ENCODE results near the gene CAMK1D.

The CAMK1D gene

DNA sequence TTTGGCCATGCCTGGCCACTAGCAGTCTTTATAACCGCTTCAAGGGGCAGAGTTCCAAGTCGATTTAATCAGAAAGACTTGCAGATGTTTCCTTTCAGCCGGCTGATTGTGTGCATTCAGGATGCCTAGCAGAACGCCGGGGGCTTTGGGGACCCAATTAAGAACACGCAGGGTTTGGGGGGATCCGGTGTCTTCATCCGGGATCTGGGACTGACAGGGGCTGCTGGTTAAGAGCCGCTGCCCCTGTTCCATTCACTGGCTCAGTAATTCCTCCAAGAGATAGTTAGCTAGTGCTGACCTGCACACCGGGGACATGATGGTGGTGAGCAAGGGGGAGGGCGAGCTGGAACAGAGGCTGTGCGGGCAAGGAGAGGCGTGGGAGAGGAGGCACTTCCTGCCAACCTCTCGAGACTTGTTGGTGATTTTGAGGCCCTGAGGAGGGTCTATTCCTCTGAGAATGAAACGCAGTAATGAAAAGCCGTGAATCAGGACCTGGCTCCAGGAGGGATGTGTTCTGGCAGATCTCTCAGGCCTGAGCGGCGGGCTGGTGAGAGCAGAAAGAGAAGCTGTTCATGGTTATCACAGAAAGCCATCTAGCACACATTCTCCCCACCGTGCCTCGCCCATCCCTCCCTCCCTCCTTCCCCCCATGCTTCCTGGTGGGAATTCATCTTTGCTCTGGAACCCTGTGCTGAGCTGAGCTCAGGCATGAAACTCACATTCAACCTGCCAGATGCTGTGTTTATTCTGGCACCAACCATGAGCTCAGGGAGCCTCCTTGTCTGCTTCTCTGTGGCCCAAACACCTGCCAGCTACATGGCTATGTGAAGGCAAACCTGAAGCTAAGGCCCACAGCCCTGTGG lies 500.2 kb downstream of the CAMK1D start:
- Histone ChIP-seq H3K27me3 (ENCODE audit: insufficient read depth, low read length) (no peaks in the 10 kb centered on the region), H3K9me3 (ENCODE audit: low read length) (no peaks in the 10 kb centered on the region), H3K36me3 (ENCODE audit: insufficient read depth, low read length) (no peaks in the 10 kb centered on the region), H3K27ac (ENCODE audit: low read depth, low read length, poor library complexity, severe bottlenecking) (no peak overlapping the region), H3K9ac (ENCODE audit: low read length) (no peak overlapping the region), H3K79me2 (ENCODE audit: insufficient read depth, low read length) (no peaks in the 10 kb centered on the region), H3K4me1 (ENCODE audit: insufficient read depth, low read length, severe bottlenecking) (no peaks in the 10 kb centered on the region), H3K9me2 (ENCODE audit: low read depth, low read length) (no peaks in the 10 kb centered on the region), H4K20me1 (ENCODE audit: insufficient read depth, low read length) (no peaks in the 10 kb centered on the region), H2AFZ (ENCODE audit: low read length) (no peak overlapping the region), H3K4me2 (ENCODE audit: low read length) (no peak overlapping the region), H3K4me3 (ENCODE audit: low read depth, low read length, poor library complexity, severe bottlenecking) (no peak overlapping the region), H3F3A (ENCODE audit: insufficient read depth, low read length) (no peaks in the 10 kb centered on the region)
- TF ChIP-seq EZH2 (IDR thresholded peaks at IDR 0.05; ENCODE audit: borderline replicate concordance, low read length) = no peak
- TF ChIP-seq, protein P1, sequence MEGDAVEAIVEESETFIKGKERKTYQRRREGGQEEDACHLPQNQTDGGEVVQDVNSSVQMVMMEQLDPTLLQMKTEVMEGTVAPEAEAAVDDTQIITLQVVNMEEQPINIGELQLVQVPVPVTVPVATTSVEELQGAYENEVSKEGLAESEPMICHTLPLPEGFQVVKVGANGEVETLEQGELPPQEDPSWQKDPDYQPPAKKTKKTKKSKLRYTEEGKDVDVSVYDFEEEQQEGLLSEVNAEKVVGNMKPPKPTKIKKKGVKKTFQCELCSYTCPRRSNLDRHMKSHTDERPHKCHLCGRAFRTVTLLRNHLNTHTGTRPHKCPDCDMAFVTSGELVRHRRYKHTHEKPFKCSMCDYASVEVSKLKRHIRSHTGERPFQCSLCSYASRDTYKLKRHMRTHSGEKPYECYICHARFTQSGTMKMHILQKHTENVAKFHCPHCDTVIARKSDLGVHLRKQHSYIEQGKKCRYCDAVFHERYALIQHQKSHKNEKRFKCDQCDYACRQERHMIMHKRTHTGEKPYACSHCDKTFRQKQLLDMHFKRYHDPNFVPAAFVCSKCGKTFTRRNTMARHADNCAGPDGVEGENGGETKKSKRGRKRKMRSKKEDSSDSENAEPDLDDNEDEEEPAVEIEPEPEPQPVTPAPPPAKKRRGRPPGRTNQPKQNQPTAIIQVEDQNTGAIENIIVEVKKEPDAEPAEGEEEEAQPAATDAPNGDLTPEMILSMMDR (IDR thresholded peaks at IDR 0.05; ENCODE audit: low read length) = no peak

DNA sequence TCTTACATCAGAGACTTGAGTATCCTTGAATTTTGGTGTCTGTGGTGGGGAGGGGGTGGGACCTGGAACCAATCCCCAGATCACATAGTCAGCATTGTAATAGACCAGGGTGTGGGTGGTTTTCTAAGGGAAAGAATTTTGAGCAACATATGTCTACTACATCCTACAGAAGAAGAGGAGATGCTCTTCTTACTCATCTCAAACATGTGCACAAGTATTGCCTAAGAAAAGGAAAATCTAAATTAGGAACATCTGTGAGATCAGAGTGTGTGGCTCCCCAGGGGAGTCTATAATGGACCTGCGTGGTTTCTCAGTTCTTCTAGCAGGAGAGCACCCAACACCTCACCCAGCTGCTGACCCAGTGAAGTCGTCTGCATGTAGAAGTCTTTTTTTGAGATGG lies 503.3 kb downstream of the CAMK1D start:
- no peaks in the 10 kb centered on the region for H3K27me3 ChIP-seq (ENCODE audit: insufficient read depth, low read length)
- no peak overlapping the region for H3K9ac ChIP-seq (ENCODE audit: low read length)
- no peaks in the 10 kb centered on the region for H3K4me1 ChIP-seq (ENCODE audit: insufficient read depth, low read length, severe bottlenecking)
- H2AFZ ChIP-seq (ENCODE audit: low read length) = no peak overlapping the region
- H3K9me2 ChIP-seq (ENCODE audit: low read depth, low read length) = no peaks in the 10 kb centered on the region
- no peaks in the 10 kb centered on the region for H3K9me3 ChIP-seq (ENCODE audit: low read length)
- H4K20me1 ChIP-seq (ENCODE audit: insufficient read depth, low read length) = no peaks in the 10 kb centered on the region
- H3F3A ChIP-seq (ENCODE audit: insufficient read depth, low read length) = no peaks in the 10 kb centered on the region
- H3K79me2 ChIP-seq (ENCODE audit: insufficient read depth, low read length) = no peaks in the 10 kb centered on the region
- no peak overlapping the region for H3K27ac ChIP-seq (ENCODE audit: low read depth, low read length, poor library complexity, severe bottlenecking)
- no peak overlapping the region for H3K4me2 ChIP-seq (ENCODE audit: low read length)
- TF ChIP-seq, protein P1 (IDR thresholded peaks at IDR 0.05; ENCODE audit: low read length) = no peak
- no peaks in the 10 kb centered on the region for H3K36me3 ChIP-seq (ENCODE audit: insufficient read depth, low read length)
- no peak overlapping the region for H3K4me3 ChIP-seq (ENCODE audit: low read depth, low read length, poor library complexity, severe bottlenecking)

DNA sequence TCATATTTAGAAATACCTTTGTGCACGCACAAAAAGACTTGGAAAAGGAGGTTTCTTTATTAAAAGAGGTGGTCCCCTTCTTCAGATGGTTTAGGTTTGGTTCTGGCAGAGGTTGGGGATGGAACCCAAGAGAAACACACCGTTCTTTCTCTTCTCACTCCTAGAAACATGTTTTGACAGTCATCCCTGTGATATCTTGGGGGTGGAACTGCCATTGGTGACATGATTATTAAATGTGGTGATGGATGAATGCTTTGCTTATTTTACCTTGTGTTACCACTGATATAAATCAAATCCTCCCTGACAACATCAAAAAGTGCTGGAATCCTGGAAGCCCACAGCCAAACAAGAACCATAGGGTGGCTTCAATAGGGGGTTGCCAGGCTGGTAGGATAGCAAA lies 505.6 kb downstream of the CAMK1D start:
- Histone ChIP-seq H3K9me3 (ENCODE audit: low read length) (no peaks in the 10 kb centered on the region), H2AFZ (ENCODE audit: low read length) (no peak overlapping the region), H3K79me2 (ENCODE audit: insufficient read depth, low read length) (no peaks in the 10 kb centered on the region), H3K4me3 (ENCODE audit: low read depth, low read length, poor library complexity, severe bottlenecking) (no peak overlapping the region), H4K20me1 (ENCODE audit: insufficient read depth, low read length) (no peaks in the 10 kb centered on the region), H3F3A (ENCODE audit: insufficient read depth, low read length) (no peaks in the 10 kb centered on the region), H3K36me3 (ENCODE audit: insufficient read depth, low read length) (no peaks in the 10 kb centered on the region), H3K4me1 (ENCODE audit: insufficient read depth, low read length, severe bottlenecking) (no peaks in the 10 kb centered on the region), H3K9me2 (ENCODE audit: low read depth, low read length) (no peaks in the 10 kb centered on the region), H3K4me2 (ENCODE audit: low read length) (no peak overlapping the region), H3K27me3 (ENCODE audit: insufficient read depth, low read length) (no peaks in the 10 kb centered on the region), H3K9ac (ENCODE audit: low read length) (no peak overlapping the region), H3K27ac (ENCODE audit: low read depth, low read length, poor library complexity, severe bottlenecking) (no peak overlapping the region)
- TF ChIP-seq, protein P1 (IDR thresholded peaks at IDR 0.05; ENCODE audit: low read length) = no peak
- TF ChIP-seq EZH2 (IDR thresholded peaks at IDR 0.05; ENCODE audit: borderline replicate concordance, low read length) = no peak
